BJ (cell line): ENCODE measurements around the gene PIGV. TPM values are rescaled to one million over a fixed set of nuclear protein-coding genes. Genes with fewer than 3 reads are reported as not detected.

ENCODE experiments used
- CTCF ChIA-PET: fragments of 350-600 bp; formaldehyde crosslinking; extraction: SDS; loops from one replicate; lab custom pipeline; 2021; ENCODE audit warnings: antibody characterized with exemption, inconsistent platforms; lab: Yijun Ruan, JAX
- POLR2A ChIA-PET: fragments of 300-600 bp; sonication (Branson Sonifier 250); formaldehyde crosslinking; extraction: SDS; loops from one replicate; lab custom pipeline; 2021; ENCODE audit warnings: antibody characterized with exemption; lab: Charles Lee
- DNase-seq: peaks from one replicate; pipeline ENCODE4 v3.0.0-alpha.2; 2011; ENCODE audit warnings: low read depth
- H3K27me3 ChIP-seq: 2 replicates; pipeline ENCODE4 v1.6.0; 2011; ENCODE audit warnings: low read length; ENCODE audit not compliant: control insufficient read depth, insufficient read depth
- H3K36me3 ChIP-seq: 2 replicates; pipeline ENCODE4 v1.5.1; 2011; ENCODE audit warnings: low read length; ENCODE audit not compliant: control insufficient read depth, insufficient read depth
- H3K4me3 ChIP-seq: 2 replicates; pipeline ENCODE4 v1.5.1; 2011; ENCODE audit warnings: low read depth, mild to moderate bottlenecking, control low read depth, low read length
- polyA plus RNA-seq: library from polyadenylated mRNA; depleted of rRNA; stranded (reverse); fragments of >200 nt; gene quantifications from 2 replicates; pipeline ENCODE4 v1.2.3, GENCODE V29; 2011
- TF ChIP-seq, protein P1 (sequence below): IDR thresholded peaks from 2 replicates; pipeline ENCODE4 v1.5.1; 2011; ENCODE audit warnings: low read depth, mild to moderate bottlenecking, control low read depth, inconsistent platforms, low read length, moderate library complexity; ENCODE audit not compliant: insufficient read depth

PIGV gene
- polyA plus RNA-seq, 1 experiment, result 28.0 TPM

DNA sequence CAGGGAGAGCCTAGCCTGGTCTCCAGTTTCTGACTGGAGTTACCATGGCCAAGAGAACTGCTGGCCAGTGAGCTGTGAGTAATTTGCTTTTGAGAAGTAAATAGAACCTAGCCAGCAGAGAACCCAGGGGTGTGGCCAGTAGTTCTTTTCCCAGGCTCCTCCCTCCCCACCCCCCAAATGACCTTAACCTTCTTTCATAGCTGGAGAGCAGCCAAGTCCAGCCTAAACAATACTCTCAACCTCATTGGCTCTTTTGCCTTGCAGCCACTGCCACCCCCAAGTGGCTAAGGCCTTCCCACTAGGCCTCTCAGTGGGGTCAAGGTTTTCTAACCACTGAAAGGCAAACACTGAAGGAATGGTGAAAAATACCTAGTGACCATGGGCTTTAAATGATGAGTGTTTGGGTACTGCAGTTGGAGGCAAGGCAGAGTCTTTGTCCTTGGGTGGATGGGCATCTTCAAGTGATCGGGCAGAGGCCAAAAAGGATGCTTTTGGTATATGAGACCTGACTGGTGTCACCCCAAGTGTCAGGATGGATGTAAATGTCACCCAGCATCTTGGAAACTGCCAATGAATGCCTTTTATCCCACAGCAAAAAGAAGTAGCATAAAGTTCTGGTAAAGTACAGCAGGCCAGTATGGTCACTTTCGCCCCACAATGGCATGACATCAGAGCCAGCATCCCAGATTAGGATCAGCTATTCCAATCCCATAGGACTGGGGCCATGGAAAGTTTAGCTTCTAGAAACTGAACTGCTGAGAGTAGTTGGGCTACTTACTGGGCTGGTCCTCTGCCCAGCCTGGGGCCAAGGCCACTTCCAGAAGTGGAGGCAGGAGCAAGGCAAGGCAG, 3.5 kb upstream of the PIGV start:
- no peak for DNase-seq
- TF ChIP-seq, protein P1, sequence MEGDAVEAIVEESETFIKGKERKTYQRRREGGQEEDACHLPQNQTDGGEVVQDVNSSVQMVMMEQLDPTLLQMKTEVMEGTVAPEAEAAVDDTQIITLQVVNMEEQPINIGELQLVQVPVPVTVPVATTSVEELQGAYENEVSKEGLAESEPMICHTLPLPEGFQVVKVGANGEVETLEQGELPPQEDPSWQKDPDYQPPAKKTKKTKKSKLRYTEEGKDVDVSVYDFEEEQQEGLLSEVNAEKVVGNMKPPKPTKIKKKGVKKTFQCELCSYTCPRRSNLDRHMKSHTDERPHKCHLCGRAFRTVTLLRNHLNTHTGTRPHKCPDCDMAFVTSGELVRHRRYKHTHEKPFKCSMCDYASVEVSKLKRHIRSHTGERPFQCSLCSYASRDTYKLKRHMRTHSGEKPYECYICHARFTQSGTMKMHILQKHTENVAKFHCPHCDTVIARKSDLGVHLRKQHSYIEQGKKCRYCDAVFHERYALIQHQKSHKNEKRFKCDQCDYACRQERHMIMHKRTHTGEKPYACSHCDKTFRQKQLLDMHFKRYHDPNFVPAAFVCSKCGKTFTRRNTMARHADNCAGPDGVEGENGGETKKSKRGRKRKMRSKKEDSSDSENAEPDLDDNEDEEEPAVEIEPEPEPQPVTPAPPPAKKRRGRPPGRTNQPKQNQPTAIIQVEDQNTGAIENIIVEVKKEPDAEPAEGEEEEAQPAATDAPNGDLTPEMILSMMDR, result no peak
- Histone ChIP-seq H3K27me3 (no peaks in the 10 kb centered on the region), H3K4me3 (no peak overlapping the region), H3K36me3 (peaks cover 14% of the 10 kb centered on the region)
- POLR2A ChIA-PET, result no interaction called here
- CTCF ChIA-PET, result interaction anchor here (1.1 to 1.7 kb wide), 5 partner anchors 9 to 182 kb away, joined by 3 to 4 read pairs (median 4); no protein-coding TSS in a partner anchor

DNA sequence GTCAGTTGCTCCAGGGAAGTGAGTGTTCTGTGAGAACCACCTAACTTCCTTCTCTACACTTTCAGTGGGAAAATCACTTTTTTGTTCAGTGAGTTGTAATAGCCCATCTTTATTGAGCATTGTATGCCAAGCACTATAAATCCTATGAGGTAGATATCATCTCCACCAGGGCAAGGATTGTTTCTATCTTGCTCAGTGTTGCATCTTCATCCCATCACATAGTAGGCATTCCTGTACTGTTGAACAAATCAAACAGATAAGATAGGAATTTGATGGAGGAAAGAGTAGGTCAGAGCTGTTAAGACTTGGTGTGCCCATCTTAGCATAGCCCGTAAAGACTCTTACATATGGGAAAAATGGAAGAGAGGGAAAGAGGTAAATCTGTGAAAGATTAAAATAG, 2.9 kb upstream of the PIGV start:
- ChIA-PET POLR2A (no interaction called here), CTCF (interaction anchor here (1.4 to 1.7 kb wide), 3 partner anchors 14 to 183 kb away, joined by 3 to 4 read pairs (median 4); no protein-coding TSS in a partner anchor)
- no peak for DNase-seq
- H3K27me3 ChIP-seq, result no peaks in the 10 kb centered on the region
- no peak overlapping the region for H3K4me3 ChIP-seq
- TF ChIP-seq, protein P1, result no peak
- H3K36me3 ChIP-seq, result peaks cover 8% of the 10 kb centered on the region

DNA sequence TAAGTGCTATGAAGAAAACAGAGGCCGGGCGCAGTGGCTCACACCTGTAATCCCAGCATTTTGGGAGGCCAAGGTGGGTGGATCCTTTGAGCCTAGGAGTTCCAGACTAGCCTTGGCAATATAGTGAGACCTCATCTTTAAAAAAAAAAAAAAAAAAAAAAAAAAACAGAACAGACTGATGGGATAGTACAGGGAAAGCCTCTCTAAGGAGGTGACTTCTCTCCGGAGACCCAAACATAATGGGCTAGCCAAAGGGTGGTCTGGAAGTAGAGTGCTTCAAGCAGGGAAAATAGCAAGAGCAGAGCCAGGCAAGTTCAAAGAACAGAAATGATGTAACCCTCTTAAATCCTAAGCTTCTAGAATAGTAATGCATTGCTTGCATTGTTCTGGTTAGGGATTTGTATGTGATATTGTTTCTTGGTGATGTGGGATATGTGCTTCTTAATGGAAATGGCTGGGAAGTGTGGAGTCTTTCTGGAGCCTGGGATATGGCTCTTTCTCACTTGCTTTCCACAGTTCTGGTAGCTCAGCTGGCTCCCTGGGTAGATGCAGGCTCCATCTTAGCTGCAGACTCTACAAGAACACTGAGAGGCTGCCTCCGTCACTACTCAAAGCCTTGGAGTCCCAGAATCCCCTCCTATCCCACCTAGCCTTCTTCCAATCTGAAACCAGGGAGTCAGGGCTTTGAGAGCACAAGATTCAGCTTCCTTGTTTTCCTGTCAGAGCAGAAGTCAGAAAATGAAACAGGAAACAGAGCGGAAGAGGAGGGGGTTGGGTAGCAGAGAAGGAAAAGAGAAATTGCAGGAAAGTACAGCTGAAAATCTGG, 1.9 kb upstream of the PIGV start:
- POLR2A ChIA-PET, result interaction anchor here (1.3 to 1.8 kb wide), 2 partner anchors 14 to 88 kb away, joined by 5 to 6 read pairs; no protein-coding TSS in a partner anchor
- no peaks in the 10 kb centered on the region for H3K27me3 ChIP-seq
- CTCF ChIA-PET, result interaction anchor here (0.8 to 1.7 kb wide), 6 partner anchors 15 to 187 kb away, joined by 3 to 4 read pairs (median 4); no protein-coding TSS in a partner anchor
- TF ChIP-seq, protein P1, result no peak
- no peak for DNase-seq
- no peaks in the 10 kb centered on the region for H3K36me3 ChIP-seq
- H3K4me3 ChIP-seq, result no peak overlapping the region

DNA sequence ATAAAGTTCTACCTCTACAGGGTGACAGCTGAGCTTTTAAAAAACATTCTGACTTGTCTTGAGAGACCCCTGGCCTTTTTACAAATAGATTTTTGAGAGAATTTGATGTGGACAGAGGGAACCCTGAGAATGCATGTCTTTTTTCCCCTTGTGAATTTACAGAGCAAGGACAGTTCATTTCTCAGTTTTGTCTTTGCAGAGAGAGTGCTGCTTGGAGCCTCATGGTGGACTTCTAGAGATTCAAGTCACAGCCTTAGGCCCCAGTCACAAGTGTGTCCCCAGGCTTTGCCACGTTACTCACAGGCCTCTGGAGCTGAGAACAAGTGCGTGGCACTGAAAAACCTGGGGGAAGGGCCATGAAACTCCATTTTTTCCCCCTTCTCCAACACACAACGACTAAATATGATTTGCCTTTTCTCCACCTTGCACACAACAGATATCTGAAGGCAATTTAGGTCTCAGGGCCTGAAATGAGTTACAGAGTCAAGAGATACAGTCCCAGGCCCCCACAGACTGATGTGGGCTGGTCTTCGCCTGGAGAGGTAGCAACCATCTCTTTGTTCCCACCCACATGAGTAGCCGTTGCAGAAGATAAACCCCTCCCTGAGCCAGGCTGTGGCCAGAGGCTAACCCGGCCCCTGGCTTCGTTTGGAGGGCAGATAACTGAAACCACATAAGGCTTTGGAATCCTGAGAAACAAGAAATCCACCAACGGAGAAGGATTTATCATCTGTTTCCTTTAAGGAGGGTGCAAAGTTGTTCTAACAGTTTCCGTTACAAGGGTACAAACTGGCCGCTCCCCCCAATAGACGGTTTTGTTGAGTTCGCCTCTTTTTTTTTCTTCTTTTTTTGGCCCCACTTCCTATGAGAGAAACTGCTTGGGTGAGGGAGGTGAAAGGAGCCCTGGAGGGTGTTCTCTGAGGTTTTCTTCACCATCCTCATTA, 1.0 kb upstream of the PIGV start:
- DNase-seq, result peak; percentile 77
- H3K36me3 ChIP-seq, result 0 out of 2 replicates have a peak, but pooled peaks cover 1% of the 10 kb centered on the region
- no peaks in the 10 kb centered on the region for H3K27me3 ChIP-seq
- TF ChIP-seq, protein P1, result no peak
- CTCF ChIA-PET, result interaction anchor here (0.8 to 6.2 kb wide), 5 partner anchors 58 to 188 kb away, joined by 3 to 210 read pairs (median 3); no protein-coding TSS in a partner anchor
- POLR2A ChIA-PET, result interaction anchor here (1.3 to 1.8 kb wide), 2 partner anchors 15 to 89 kb away, joined by 5 to 6 read pairs; no protein-coding TSS in a partner anchor
- H3K4me3 ChIP-seq, result peak overlapping the region; percentile 54
